ENCODE data around the gene ADCYAP1R1.

- no peak for TF ChIP-seq EZH2phosphoT487 (IDR thresholded peaks at IDR 0.05; ENCODE audit: borderline replicate concordance, low read length)
- TF ChIP-seq, protein P1, sequence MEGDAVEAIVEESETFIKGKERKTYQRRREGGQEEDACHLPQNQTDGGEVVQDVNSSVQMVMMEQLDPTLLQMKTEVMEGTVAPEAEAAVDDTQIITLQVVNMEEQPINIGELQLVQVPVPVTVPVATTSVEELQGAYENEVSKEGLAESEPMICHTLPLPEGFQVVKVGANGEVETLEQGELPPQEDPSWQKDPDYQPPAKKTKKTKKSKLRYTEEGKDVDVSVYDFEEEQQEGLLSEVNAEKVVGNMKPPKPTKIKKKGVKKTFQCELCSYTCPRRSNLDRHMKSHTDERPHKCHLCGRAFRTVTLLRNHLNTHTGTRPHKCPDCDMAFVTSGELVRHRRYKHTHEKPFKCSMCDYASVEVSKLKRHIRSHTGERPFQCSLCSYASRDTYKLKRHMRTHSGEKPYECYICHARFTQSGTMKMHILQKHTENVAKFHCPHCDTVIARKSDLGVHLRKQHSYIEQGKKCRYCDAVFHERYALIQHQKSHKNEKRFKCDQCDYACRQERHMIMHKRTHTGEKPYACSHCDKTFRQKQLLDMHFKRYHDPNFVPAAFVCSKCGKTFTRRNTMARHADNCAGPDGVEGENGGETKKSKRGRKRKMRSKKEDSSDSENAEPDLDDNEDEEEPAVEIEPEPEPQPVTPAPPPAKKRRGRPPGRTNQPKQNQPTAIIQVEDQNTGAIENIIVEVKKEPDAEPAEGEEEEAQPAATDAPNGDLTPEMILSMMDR (IDR thresholded peaks at IDR 0.05; ENCODE audit: low read depth, low read length, poor library complexity, severe bottlenecking): no peak
Observed at GRCh38 chr7:31123321-31123720, 71.2 kb downstream of the ADCYAP1R1 start.

Data from DOHH2 (cell line).